H9 (cell line): ENCODE measurements around the gene LHFPL6. TPM values are rescaled to one million over a fixed set of nuclear protein-coding genes. Genes with fewer than 3 reads are reported as not detected.

Experiments
- DNase-seq: peaks from one replicate; pipeline ENCODE4 v3.0.0-alpha.2; 2017
- H2AFZ ChIP-seq: one replicate; pipeline ENCODE4 v1.6.1; 2013; ENCODE audit warnings: mild to moderate bottlenecking, low read length, control low read depth, moderate library complexity
- H2AK5ac ChIP-seq: 2 replicates; pipeline ENCODE4 v1.6.1; 2013; ENCODE audit warnings: low read length, control low read depth, mixed read lengths; ENCODE audit not compliant: insufficient read length
- H2BK120ac ChIP-seq: one replicate; pipeline ENCODE4 v1.6.1; 2013; ENCODE audit warnings: low read depth, mild to moderate bottlenecking, low read length, control low read depth, inconsistent platforms; ENCODE audit not compliant: poor library complexity, severe bottlenecking
- H2BK12ac ChIP-seq: 2 replicates; pipeline ENCODE4 v1.6.1; 2013; ENCODE audit warnings: low read length, control low read depth, mixed read lengths, low read depth; ENCODE audit not compliant: insufficient read length
- H2BK15ac ChIP-seq: 2 replicates; pipeline ENCODE4 v1.6.1; 2013; ENCODE audit warnings: low read depth, low read length, control low read depth
- H2BK20ac ChIP-seq: one replicate; pipeline ENCODE4 v1.6.1; 2013; ENCODE audit warnings: low read depth, mild to moderate bottlenecking, low read length, control low read depth, inconsistent platforms; ENCODE audit not compliant: poor library complexity, severe bottlenecking
- H2BK5ac ChIP-seq: 2 replicates; pipeline ENCODE4 v1.6.1; 2013; ENCODE audit warnings: low read length, control low read depth, mixed read lengths; ENCODE audit not compliant: insufficient read length
- H3K14ac ChIP-seq: 2 replicates; pipeline ENCODE4 v1.6.1; 2013; ENCODE audit warnings: low read length, control low read depth; ENCODE audit not compliant: insufficient read depth
- H3K18ac ChIP-seq: 2 replicates; pipeline ENCODE4 v1.6.1; 2013; ENCODE audit warnings: low read depth, mild to moderate bottlenecking, mixed read lengths, low read length, control low read depth; ENCODE audit not compliant: insufficient read length
- H3K23ac ChIP-seq: 2 replicates; pipeline ENCODE4 v1.6.1; 2013; ENCODE audit warnings: low read length, control low read depth, mixed read lengths, low read depth; ENCODE audit not compliant: insufficient read length
- H3K23me2 ChIP-seq: 2 replicates; pipeline ENCODE4 v1.6.1; 2013; ENCODE audit warnings: low read depth, mild to moderate bottlenecking, mixed read lengths, low read length, control low read depth; ENCODE audit not compliant: insufficient read length, poor library complexity, severe bottlenecking
- H3K27ac ChIP-seq: 2 replicates; pipeline ENCODE4 v1.5.1; 2013; ENCODE audit warnings: low read length, control low read depth, mixed read lengths, low read depth; ENCODE audit not compliant: insufficient read length
- H3K27me3 ChIP-seq: 2 replicates; pipeline ENCODE4 v1.6.1; 2013; ENCODE audit warnings: low read length, control low read depth, inconsistent platforms; ENCODE audit not compliant: insufficient read depth
- H3K4ac ChIP-seq: 2 replicates; pipeline ENCODE4 v1.6.1; 2013; ENCODE audit warnings: low read depth, mild to moderate bottlenecking, control low read depth, inconsistent platforms, low read length, moderate library complexity
- H3K4me1 ChIP-seq: 2 replicates; pipeline ENCODE4 v1.6.1; 2013; ENCODE audit warnings: low read length, control low read depth, inconsistent platforms; ENCODE audit not compliant: insufficient read depth
- H3K4me2 ChIP-seq: 2 replicates; pipeline ENCODE4 v1.6.1; 2013; ENCODE audit warnings: low read length, control low read depth, mixed read lengths; ENCODE audit not compliant: insufficient read length, insufficient read depth
- H3K56ac ChIP-seq: 2 replicates; pipeline ENCODE4 v1.6.1; 2013; ENCODE audit warnings: low read depth, mild to moderate bottlenecking, mixed read lengths, low read length, control low read depth; ENCODE audit not compliant: insufficient read length
- H3K79me1 ChIP-seq: 2 replicates; pipeline ENCODE4 v1.6.1; 2013; ENCODE audit warnings: low read depth, mild to moderate bottlenecking, moderate library complexity, low read length, control low read depth, inconsistent platforms; ENCODE audit not compliant: insufficient read depth, poor library complexity, severe bottlenecking
- H3K79me2 ChIP-seq: 2 replicates; pipeline ENCODE4 v1.6.1; 2013; ENCODE audit warnings: low read length, control low read depth, inconsistent platforms; ENCODE audit not compliant: insufficient read depth
- H3K9ac ChIP-seq: 2 replicates; pipeline ENCODE4 v1.6.1; 2013; ENCODE audit warnings: low read length, control low read depth, mixed read lengths; ENCODE audit not compliant: insufficient read length; ENCODE audit errors: extremely low read depth
- H3K9me3 ChIP-seq: one replicate; pipeline ENCODE4 v1.6.1; 2013; ENCODE audit warnings: low read depth, low read length, inconsistent platforms; ENCODE audit not compliant: control insufficient read depth
- H3T11ph ChIP-seq: one replicate; pipeline ENCODE4 v1.6.1; 2013; ENCODE audit warnings: mild to moderate bottlenecking, low read length, control low read depth, inconsistent platforms
- H4K20me1 ChIP-seq: one replicate; pipeline ENCODE4 v1.6.1; 2013; ENCODE audit not compliant: control insufficient read depth, insufficient read length, insufficient read depth
- H4K5ac ChIP-seq: 2 replicates; pipeline ENCODE4 v1.6.1; 2013; ENCODE audit warnings: low read depth, mild to moderate bottlenecking, mixed read lengths, low read length, control low read depth; ENCODE audit not compliant: insufficient read length
- H4K8ac ChIP-seq: replicated peaks from 2 replicates; pipeline ENCODE4 v1.6.1; 2013; ENCODE audit warnings: low read length, control low read depth, mixed read lengths, low read depth; ENCODE audit not compliant: insufficient read length
- H4K91ac ChIP-seq: 2 replicates; pipeline ENCODE4 v1.6.1; 2013; ENCODE audit warnings: low read depth, mild to moderate bottlenecking, moderate library complexity, mixed read lengths, low read length, control low read depth; ENCODE audit not compliant: insufficient read length
- H3K27ac Mint-ChIP-seq, 3 experiments: 2 replicates in 2 of 3; 3 replicates in 1 of 3; pipeline ENCODE4 v1.8.0; 2020 to 2021; ENCODE audit warnings: mixed read lengths in 3 of 3, mild to moderate bottlenecking in 1 of 3, moderate library complexity in 1 of 3
- H3K27me3 Mint-ChIP-seq: 2 replicates; pipeline ENCODE4 v1.8.0; 2021; ENCODE audit warnings: low read depth, mild to moderate bottlenecking, moderate library complexity, mixed read lengths
- H3K36me3 Mint-ChIP-seq, 3 experiments: 2 replicates in 2 of 3; 3 replicates in 1 of 3; pipeline ENCODE4 v1.8.0; 2020 to 2021; ENCODE audit warnings: low read depth in 3 of 3, mixed read lengths in 3 of 3; ENCODE audit not compliant: insufficient read depth in 1 of 3
- H3K4me1 Mint-ChIP-seq, 2 experiments: 2 replicates each; pipeline ENCODE4 v1.8.0; 2020; ENCODE audit warnings: mixed read lengths in 2 of 2
- H3K4me3 Mint-ChIP-seq, 2 experiments: 2 replicates in 1 of 2; 3 replicates in 1 of 2; pipeline ENCODE4 v1.8.0; 2020 to 2021; ENCODE audit warnings: mild to moderate bottlenecking in 2 of 2, mixed read lengths in 2 of 2, moderate library complexity in 1 of 2
- H3K9me3 Mint-ChIP-seq, 2 experiments: 2 replicates in 1 of 2; 3 replicates in 1 of 2; pipeline ENCODE4 v1.8.0; 2020; ENCODE audit warnings: mild to moderate bottlenecking in 2 of 2, mixed read lengths in 2 of 2, moderate library complexity in 1 of 2
- CTCF ChIP-seq: fragments of 200-600 bp; sonication (generic); conservative IDR thresholded peaks from 3 replicates; pipeline ENCODE4 v1.8.0; 2021; ENCODE audit warnings: antibody characterized with exemption, mild to moderate bottlenecking
- total RNA-seq: library from RNA; stranded (reverse); gene quantifications from 2 replicates; pipeline ENCODE4 v1.2.1, GENCODE V29; 2021

Gene LHFPL6
- total RNA-seq, 1 experiment from 2014 or later: 3.5 TPM

GRCh38 chr13:39419068-39419467 lies 183.9 kb downstream of the LHFPL6 start:
- TF ChIP-seq CTCF: no peak
- no peaks in the 10 kb centered on the region for H3K9me3 ChIP-seq
- no peak overlapping the region for H2BK5ac ChIP-seq
- H2AK5ac ChIP-seq: no peak overlapping the region
- H3K4ac ChIP-seq: no peak overlapping the region
- peaks cover 3% of the 10 kb centered on the region; the same call in 1 of the 2 replicates for H3K4me1 ChIP-seq
- no peak overlapping the region for H3K27ac ChIP-seq
- H3K56ac ChIP-seq: no peak overlapping the region
- no peak overlapping the region for H3K9ac ChIP-seq
- no peak overlapping the region for H3K27ac Mint-ChIP-seq
- no peaks in the 10 kb centered on the region for H4K20me1 ChIP-seq
- no peak overlapping the region for H3K23ac ChIP-seq
- H3K27me3 Mint-ChIP-seq: peaks cover 5% of the 10 kb centered on the region
- no peak overlapping the region for H3K14ac ChIP-seq
- H4K8ac ChIP-seq: no peak overlapping the region
- no peaks in the 10 kb centered on the region; a peak in 3 of 5 replicates for H3K9me3 Mint-ChIP-seq
- H4K91ac ChIP-seq: no peak overlapping the region
- no peak overlapping the region for H3K4me2 ChIP-seq
- H2BK12ac ChIP-seq: no peak overlapping the region
- H3K4me3 Mint-ChIP-seq: no peak overlapping the region
- H4K5ac ChIP-seq: no peak overlapping the region
- H3K4me1 Mint-ChIP-seq: peaks cover 60 to 62% of the 10 kb centered on the region in 2 experiments
- no peak overlapping the region for H2AFZ ChIP-seq
- no peaks in the 10 kb centered on the region for H3K23me2 ChIP-seq
- H3K36me3 Mint-ChIP-seq: no peaks in the 10 kb centered on the region; a peak in 1 of 7 replicates
- no peak overlapping the region for H2BK15ac ChIP-seq
- H2BK120ac ChIP-seq: no peak overlapping the region
- no peak overlapping the region for H3K18ac ChIP-seq
- H3T11ph ChIP-seq: no peak overlapping the region
- H3K79me1 ChIP-seq: no peaks in the 10 kb centered on the region
- no peak overlapping the region for H2BK20ac ChIP-seq
- H3K79me2 ChIP-seq: no peaks in the 10 kb centered on the region
- H3K27me3 ChIP-seq: no peaks in the 10 kb centered on the region
- DNase-seq: no peak
